GM10266 (cell line): ENCODE results near the gene RAD9A.

Source experiments
- DNase-seq: peaks from one replicate; pipeline ENCODE4 v3.0.0; 2012; ENCODE audit errors: extremely low spot score
- CTCF ChIP-seq: IDR thresholded peaks from 2 replicates; pipeline ENCODE4 v1.5.1; 2012; ENCODE audit warnings: mild to moderate bottlenecking, low read depth; ENCODE audit not compliant: control insufficient read depth, insufficient read depth; ENCODE audit errors: missing control alignments

The RAD9A gene

GRCh38 chr11:67378544-67378943 lies 13.2 kb upstream of the RAD9A start:
- no peak for DNase-seq
- TF ChIP-seq CTCF, result no peak

DNA sequence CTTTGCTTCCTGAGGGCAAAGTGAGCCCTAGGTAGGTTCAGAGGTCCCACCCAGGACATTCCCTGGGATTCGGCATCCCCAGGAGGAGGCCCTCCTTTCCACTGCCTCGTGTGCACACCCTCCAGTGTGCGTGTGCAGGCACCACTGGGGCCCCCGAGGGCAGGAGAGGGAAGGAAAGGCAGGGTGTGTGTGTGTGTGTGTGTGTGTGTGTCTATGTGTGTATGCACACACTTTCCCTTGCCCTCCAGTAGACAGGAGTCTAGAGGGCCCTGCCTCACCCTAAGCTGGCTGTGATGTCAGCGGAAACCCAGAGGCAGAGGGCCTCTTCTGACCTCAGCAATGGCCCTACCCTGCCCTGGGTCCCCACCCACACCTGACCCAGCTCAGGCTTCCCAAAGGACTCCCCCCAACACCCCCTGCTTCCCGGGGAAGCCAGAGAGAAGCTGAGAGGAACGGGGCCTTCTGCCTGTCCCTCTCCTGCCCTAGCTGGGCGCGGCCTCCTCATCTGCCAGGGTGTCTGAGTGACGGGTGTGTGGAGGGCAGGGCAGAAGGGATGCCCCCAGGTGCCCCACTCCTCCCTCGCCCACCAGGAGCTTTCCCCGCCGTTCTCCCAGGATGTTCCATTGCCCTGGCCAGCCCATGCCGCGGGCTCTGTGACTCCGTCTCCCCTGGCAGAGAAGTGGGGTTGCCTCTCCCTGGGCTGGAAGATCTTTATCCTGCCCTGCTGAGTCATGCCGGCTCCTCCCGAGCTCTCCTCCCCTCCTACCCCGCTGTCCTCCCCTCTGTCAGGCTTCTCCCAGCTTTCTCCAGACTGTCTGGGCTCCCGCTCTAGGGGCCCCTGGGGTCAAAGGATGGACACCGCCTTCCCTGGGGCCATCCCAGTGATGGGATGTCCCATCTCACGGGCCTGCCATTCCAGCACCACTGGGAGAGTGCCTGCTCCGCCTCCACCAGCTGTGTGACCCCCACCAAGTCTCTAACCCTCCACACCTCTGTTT lies 12.4 kb upstream of the RAD9A start:
- no peak for DNase-seq
- TF ChIP-seq CTCF, result no peak

GRCh38 chr11:67381244-67381972 lies 10.4 kb upstream of the RAD9A start:
- TF ChIP-seq CTCF, result no peak
- DNase-seq, result no peak

- peak; percentile 93 for TF ChIP-seq CTCF
- DNase-seq, result peak; percentile 82
Observed at GRCh38 chr11:67382276-67383136, 9.3 kb upstream of the RAD9A start.

GRCh38 chr11:67384851-67385366 lies 6.9 kb upstream of the RAD9A start:
- TF ChIP-seq CTCF, result no peak
- no peak for DNase-seq

GRCh38 chr11:67387069-67387468 lies 4.7 kb upstream of the RAD9A start:
- no peak for DNase-seq
- no peak for TF ChIP-seq CTCF
